Measurements from ENCODE around the gene ABLIM1.

ABLIM1 gene

GRCh38 chr10:114486938-114487814 lies 170.9 kb downstream of the ABLIM1 start:
- H3K36me3 ChIP-seq (replicated peaks; ENCODE audit: low read depth, low read length) = no peaks in the 10 kb centered on the region
- TF ChIP-seq CTCF (IDR thresholded peaks at IDR 0.05; ENCODE audit: low read depth, low read length) (peak; percentile 24; the same call in 1 of the 2 replicates), EZH2phosphoT487 (IDR thresholded peaks at IDR 0.05; ENCODE audit: low read depth) (no peak)

GRCh38 chr10:114485696-114486400 lies 172.2 kb downstream of the ABLIM1 start:
- TF ChIP-seq CTCF (IDR thresholded peaks at IDR 0.05; ENCODE audit: low read depth, low read length) (no peak), EZH2phosphoT487 (IDR thresholded peaks at IDR 0.05; ENCODE audit: low read depth) (no peak)
- Histone ChIP-seq H3K79me2 (ENCODE audit: low read length) (no peaks in the 10 kb centered on the region), H3K4me1 (ENCODE audit: low read length) (no peaks in the 10 kb centered on the region), H3K36me3 (replicated peaks; ENCODE audit: low read depth, low read length) (no peaks in the 10 kb centered on the region), H3K27ac (ENCODE audit: low read length) (no peak overlapping the region), H3K9me3 (ENCODE audit: insufficient read depth, low read length) (no peaks in the 10 kb centered on the region), H3K4me2 (ENCODE audit: low read length) (no peak overlapping the region), H3K9ac (ENCODE audit: low read length) (no peak overlapping the region), H3K4me3 (ENCODE audit: low read length) (no peak overlapping the region), H3K27me3 (ENCODE audit: low read depth, low read length) (no peaks in the 10 kb centered on the region), H4K20me1 (ENCODE audit: insufficient read depth, low read length) (no peaks in the 10 kb centered on the region), H2AFZ (ENCODE audit: low read depth, low read length) (no peak overlapping the region)

More at GRCh38 chr10:114486938-114487814, 170.9 kb downstream of the ABLIM1 start:
- Histone ChIP-seq H3K9me3 (ENCODE audit: insufficient read depth, low read length) (no peaks in the 10 kb centered on the region), H3K27ac (ENCODE audit: low read length) (no peak overlapping the region), H3K9ac (ENCODE audit: low read length) (no peak overlapping the region), H3K79me2 (ENCODE audit: low read length) (no peaks in the 10 kb centered on the region), H4K20me1 (ENCODE audit: insufficient read depth, low read length) (no peaks in the 10 kb centered on the region), H2AFZ (ENCODE audit: low read depth, low read length) (no peak overlapping the region), H3K4me2 (ENCODE audit: low read length) (no peak overlapping the region), H3K27me3 (ENCODE audit: low read depth, low read length) (no peaks in the 10 kb centered on the region), H3K4me1 (ENCODE audit: low read length) (no peaks in the 10 kb centered on the region), H3K4me3 (ENCODE audit: low read length) (no peak overlapping the region)

GRCh38 chr10:114483575-114483974 lies 174.5 kb downstream of the ABLIM1 start:
- no peaks in the 10 kb centered on the region for H3K27me3 ChIP-seq (ENCODE audit: low read depth, low read length)
- no peak for TF ChIP-seq EZH2phosphoT487 (IDR thresholded peaks at IDR 0.05; ENCODE audit: low read depth)
- TF ChIP-seq CTCF (IDR thresholded peaks at IDR 0.05; ENCODE audit: low read depth, low read length) = no peak
- no peak overlapping the region for H3K4me2 ChIP-seq (ENCODE audit: low read length)
- H3K79me2 ChIP-seq (ENCODE audit: low read length) = no peaks in the 10 kb centered on the region
- H4K20me1 ChIP-seq (ENCODE audit: insufficient read depth, low read length) = no peaks in the 10 kb centered on the region
- no peak overlapping the region for H3K27ac ChIP-seq (ENCODE audit: low read length)
- no peak overlapping the region for H3K9ac ChIP-seq (ENCODE audit: low read length)
- H3K4me3 ChIP-seq (ENCODE audit: low read length) = no peak overlapping the region
- H3K4me1 ChIP-seq (ENCODE audit: low read length) = no peaks in the 10 kb centered on the region
- H3K9me3 ChIP-seq (ENCODE audit: insufficient read depth, low read length) = no peaks in the 10 kb centered on the region
- H3K36me3 ChIP-seq (replicated peaks; ENCODE audit: low read depth, low read length) = no peaks in the 10 kb centered on the region
- H2AFZ ChIP-seq (ENCODE audit: low read depth, low read length) = no peak overlapping the region
